Right atrium auricular region (tissue), 2 donors: ENCODE data around the gene SPRED2. TPM values are rescaled to one million over a fixed set of nuclear protein-coding genes. Genes with fewer than 3 reads are reported as not detected.

ENCODE experiments used
- DNase-seq: peaks from one replicate; pipeline ENCODE4 v3.0.0-alpha.2; 2019; ENCODE audit warnings: low spot score
- H3K27ac ChIP-seq, 2 donors: fragments of 200-600 bp; sonication (generic); 1 replicate in 1 of 2; 2 replicates in 1 of 2; pipeline ENCODE4 v1.5.1; 2016 to 2019
- H3K27me3 ChIP-seq, 2 donors: fragments of 200-600 bp; sonication (generic); one replicate each; pipeline versions ENCODE4 v1.5.1 to v1.6.0; 2017 to 2019
- H3K36me3 ChIP-seq: fragments of 200-600 bp; sonication (generic); one replicate; pipeline ENCODE4 v1.5.1; 2016
- H3K4me1 ChIP-seq, 2 donors: fragments of 200-600 bp; sonication (generic); one replicate each; pipeline versions ENCODE4 v1.5.1 to v1.6.0; 2017 to 2019
- H3K4me3 ChIP-seq, 2 donors: fragments of 200-600 bp; sonication (generic); 1 replicate in 1 of 2; 2 replicates in 1 of 2; pipeline ENCODE4 v1.5.1; 2017 to 2019; ENCODE audit warnings: mild to moderate bottlenecking in 1 of 2, moderate library complexity in 1 of 2
- H3K9me3 ChIP-seq, 2 donors: fragments of 200-600 bp; sonication (generic); one replicate each; pipeline ENCODE4 v1.5.1; 2019
- total RNA-seq, 2 donors: library from RNA; depleted of rRNA; stranded (reverse); fragments of >200 nt; gene quantifications; one replicate each; pipeline ENCODE4 v1.1.0, GENCODE V29; 2016
- TF ChIP-seq, protein P1 (sequence below), 2 donors: fragments of 200-600 bp; sonication (generic); IDR thresholded peaks; one replicate each; pipeline ENCODE4 v1.5.1; 2019; ENCODE audit warnings: antibody characterized with exemption in 2 of 2

The SPRED2 gene
- total RNA-seq, 2 donors from 2014 or later = 14.7 to 17.3 TPM

DNA sequence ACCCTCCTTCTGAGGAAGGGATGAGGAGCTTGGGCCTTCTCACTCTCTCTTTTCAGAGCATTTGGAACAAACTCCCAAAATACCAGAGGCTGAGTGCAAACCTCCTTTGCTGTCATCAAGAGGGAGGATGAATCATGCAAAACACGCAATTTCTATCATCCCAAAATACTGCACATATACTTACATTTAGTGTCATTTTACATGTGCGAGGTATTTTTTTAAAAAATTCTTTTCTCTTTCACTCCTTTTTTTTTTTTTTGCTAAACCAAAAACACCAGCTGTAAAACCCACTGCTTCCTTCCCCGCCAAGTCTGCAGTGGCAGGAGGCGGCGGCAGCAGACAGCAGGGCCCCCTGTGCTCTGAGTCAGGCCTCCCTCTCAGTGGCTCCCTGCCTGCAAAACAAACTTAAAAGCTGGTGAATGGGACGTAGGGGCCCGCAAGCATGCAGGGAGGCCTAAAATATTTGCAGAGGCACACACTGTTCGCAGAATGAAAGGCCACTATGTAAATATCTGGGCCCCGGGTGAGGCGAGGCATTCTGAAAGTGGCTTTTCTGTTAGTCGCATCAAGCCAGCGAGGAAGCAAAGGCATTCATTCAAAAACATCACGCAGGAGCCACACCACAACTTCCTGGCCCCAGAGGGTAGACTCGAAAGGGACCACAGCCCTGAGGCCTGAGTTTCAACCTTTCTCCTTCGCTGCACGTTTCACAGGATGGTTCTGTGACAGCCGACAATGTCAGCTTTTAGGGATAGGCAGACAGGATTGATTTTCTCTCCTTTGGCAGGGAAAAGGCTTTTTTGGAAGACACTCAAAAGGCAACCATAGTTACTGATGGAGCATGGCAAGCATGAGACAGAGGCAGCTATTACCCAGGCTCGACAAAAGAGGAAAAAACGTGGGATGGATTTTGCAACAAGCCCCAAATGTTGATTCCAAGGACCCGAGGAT is 131.4 kb downstream of the SPRED2 start:
- H3K9me3 ChIP-seq = no peaks in the 10 kb centered on the region
- no peaks in the 10 kb centered on the region for H3K27me3 ChIP-seq
- no peak overlapping the region for H3K4me3 ChIP-seq
- peak overlapping the region; percentile 53 to 75 for H3K27ac ChIP-seq
- peaks cover 0 to 36% of the 10 kb centered on the region in 2 donors for H3K4me1 ChIP-seq
- H3K36me3 ChIP-seq = no peaks in the 10 kb centered on the region
- TF ChIP-seq, protein P1, sequence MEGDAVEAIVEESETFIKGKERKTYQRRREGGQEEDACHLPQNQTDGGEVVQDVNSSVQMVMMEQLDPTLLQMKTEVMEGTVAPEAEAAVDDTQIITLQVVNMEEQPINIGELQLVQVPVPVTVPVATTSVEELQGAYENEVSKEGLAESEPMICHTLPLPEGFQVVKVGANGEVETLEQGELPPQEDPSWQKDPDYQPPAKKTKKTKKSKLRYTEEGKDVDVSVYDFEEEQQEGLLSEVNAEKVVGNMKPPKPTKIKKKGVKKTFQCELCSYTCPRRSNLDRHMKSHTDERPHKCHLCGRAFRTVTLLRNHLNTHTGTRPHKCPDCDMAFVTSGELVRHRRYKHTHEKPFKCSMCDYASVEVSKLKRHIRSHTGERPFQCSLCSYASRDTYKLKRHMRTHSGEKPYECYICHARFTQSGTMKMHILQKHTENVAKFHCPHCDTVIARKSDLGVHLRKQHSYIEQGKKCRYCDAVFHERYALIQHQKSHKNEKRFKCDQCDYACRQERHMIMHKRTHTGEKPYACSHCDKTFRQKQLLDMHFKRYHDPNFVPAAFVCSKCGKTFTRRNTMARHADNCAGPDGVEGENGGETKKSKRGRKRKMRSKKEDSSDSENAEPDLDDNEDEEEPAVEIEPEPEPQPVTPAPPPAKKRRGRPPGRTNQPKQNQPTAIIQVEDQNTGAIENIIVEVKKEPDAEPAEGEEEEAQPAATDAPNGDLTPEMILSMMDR (IDR thresholded peaks at IDR 0.05) = no peak
- DNase-seq = peak; percentile 71

DNA sequence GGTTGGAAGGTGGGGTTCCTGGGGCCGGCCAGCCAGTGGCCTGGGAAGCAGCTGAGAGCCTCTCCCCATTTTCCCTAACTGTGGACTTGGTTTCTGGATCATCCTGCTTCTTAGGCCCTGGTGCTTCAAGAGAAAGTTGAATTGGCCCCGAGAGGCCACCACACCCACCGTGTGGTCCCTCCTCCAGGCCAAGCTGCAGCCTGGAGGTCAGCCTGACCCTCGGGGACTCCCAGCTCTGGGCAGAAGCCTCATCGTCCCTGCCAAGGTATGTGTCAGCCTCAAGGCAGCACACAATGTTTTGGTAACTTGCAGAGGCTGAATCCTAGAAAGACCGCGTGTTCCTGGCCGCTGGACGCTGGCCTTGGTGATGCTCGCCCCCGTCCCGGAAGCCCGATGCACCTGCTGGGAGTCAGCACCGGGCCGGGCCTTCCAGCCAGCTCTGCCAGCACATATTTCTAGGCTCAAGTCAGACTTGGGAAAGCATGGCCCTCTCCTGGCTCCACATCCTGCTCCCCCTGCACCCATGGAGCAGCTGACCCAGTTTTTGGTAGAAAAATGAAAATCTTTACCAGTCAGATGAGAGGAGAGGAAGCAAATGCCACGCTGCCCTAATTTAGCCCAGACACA is 132.2 kb downstream of the SPRED2 start:
- H3K27me3 ChIP-seq = no peaks in the 10 kb centered on the region
- H3K4me1 ChIP-seq = peaks cover 0 to 36% of the 10 kb centered on the region in 2 donors
- H3K36me3 ChIP-seq = no peaks in the 10 kb centered on the region
- H3K9me3 ChIP-seq = no peaks in the 10 kb centered on the region
- H3K4me3 ChIP-seq = no peak overlapping the region
- H3K27ac ChIP-seq = peak overlapping the region; percentile 53 to 75
- TF ChIP-seq, protein P1 (IDR thresholded peaks at IDR 0.05) = no peak
- peak; percentile 89 for DNase-seq

DNA sequence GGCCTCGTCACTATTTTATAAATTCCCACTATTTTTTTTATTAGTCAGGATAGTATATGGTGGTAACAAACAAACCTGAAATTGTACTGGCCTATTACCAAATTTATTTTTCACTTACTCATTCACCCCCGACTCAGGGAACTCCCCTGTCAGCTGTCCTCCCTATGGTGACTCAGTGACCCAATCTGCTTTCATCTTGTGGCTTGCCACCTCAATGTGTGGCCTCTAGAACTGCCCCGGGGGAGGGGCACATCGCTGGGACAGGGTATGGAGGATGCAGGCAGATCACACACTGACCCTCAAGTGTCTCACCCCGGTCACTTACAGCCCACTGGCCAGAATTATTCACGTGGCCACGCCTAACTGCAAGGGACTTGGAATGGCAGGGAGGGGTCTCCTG is 133.2 kb downstream of the SPRED2 start:
- H3K36me3 ChIP-seq = no peaks in the 10 kb centered on the region
- TF ChIP-seq, protein P1 (IDR thresholded peaks at IDR 0.05) = no peak
- DNase-seq = no peak
- no peak overlapping the region for H3K4me3 ChIP-seq
- no peaks in the 10 kb centered on the region for H3K9me3 ChIP-seq
- peaks cover 0 to 36% of the 10 kb centered on the region in 2 donors for H3K4me1 ChIP-seq
- peak overlapping the region; percentile 53 to 61 for H3K27ac ChIP-seq
- no peaks in the 10 kb centered on the region for H3K27me3 ChIP-seq

DNA sequence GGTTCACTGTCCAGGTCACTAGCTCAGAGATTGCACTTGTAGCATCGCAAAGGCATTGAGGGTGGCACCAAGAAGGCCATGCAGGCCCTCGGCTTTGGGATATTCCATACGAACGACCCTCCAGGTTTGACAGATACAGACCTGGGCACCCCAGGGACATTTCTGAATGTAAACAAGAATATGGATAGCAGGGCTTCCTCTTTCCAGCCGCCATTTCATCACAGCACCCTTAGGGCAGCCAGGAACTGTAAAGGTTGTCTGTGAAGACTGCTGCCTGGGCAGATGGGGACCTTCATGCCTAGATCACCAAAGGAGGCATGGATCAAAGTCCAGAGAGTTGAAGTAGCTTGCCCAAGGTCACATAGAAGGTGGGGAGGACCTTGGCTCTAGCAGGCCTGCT is 134.3 kb downstream of the SPRED2 start:
- Histone ChIP-seq H3K4me1 (peaks cover 0 to 36% of the 10 kb centered on the region in 2 donors), H3K9me3 (no peaks in the 10 kb centered on the region), H3K4me3 (no peak overlapping the region), H3K27ac (no peak overlapping the region), H3K36me3 (no peaks in the 10 kb centered on the region), H3K27me3 (no peaks in the 10 kb centered on the region)
- TF ChIP-seq, protein P1 (IDR thresholded peaks at IDR 0.05) = no peak
- DNase-seq = no peak

DNA sequence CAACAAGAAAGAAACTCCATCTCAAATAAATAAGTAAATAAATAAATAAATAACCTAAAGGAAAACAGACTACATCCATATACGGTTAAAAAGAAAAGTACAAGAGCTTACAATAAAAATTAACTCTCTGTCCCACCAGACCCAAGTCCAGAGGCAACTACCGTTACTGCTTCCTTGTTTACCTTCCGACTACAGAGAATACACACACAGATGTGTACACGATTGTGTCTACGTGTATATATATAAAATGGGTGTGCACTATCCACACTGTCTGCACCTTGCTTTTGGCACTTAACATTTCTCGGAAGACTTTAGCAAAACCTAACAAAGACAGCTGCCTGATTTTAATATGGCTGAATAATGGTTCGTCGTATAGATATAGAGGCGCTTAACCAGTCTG is 134.9 kb downstream of the SPRED2 start:
- H3K36me3 ChIP-seq = no peaks in the 10 kb centered on the region
- peaks cover 0 to 35% of the 10 kb centered on the region in 2 donors for H3K4me1 ChIP-seq
- TF ChIP-seq, protein P1 (IDR thresholded peaks at IDR 0.05) = no peak
- H3K9me3 ChIP-seq = no peaks in the 10 kb centered on the region
- no peak for DNase-seq
- H3K27me3 ChIP-seq = no peaks in the 10 kb centered on the region
- H3K27ac ChIP-seq = no peak overlapping the region
- H3K4me3 ChIP-seq = no peak overlapping the region
